Hematopoietic multipotent progenitor cell treated with erythropoietin and hydrocortisone succinate and interleukin-3 and kit ligand, for 15 days (in vitro differentiated cells): ENCODE measurements around the gene RNF168.
"Not testable (repeated sequence)": the region's sequence is repeated elsewhere in the genome, so short reads cannot be mapped to it uniquely, and the experiment has no call there.

Experiments
- DNase-seq: peaks from one replicate; pipeline ENCODE4 v3.0.0-alpha.2; 2015; ENCODE audit warnings: low spot score

The RNF168 gene

DNA sequence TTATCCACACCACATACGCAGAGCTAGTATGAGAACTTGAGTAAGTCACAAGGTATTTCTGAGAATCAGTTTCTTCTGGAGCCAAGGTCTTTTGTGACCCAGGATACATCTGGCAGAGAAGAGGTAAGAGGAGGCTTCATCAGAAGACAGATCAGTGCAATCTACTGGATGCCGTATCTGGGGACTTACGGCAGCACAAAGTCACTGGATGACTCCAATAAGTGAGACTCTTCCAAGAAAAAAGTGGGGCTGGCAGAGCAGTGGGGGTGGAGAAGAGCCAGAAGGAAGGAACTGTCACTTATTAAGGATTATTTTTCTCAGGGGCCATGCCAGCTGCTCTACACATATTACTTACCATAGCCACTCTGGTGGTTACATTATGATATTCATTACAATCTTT is 39.8 kb downstream of the RNF168 start:
- DNase-seq = no peak

DNA sequence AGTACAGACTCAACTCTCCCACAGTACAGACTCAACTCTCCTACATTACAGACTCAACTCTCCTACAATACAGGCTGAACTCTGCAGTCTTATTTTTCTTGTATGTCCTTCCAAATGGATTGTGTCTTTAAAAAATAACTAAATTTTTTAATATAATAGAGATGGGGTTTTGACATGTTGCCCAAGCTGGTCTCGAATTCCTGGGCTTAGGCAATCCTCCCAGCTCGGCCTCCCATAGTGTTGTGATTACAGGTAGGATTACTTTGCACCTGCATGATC is 40.2 kb downstream of the RNF168 start:
- no peak for DNase-seq

DNA sequence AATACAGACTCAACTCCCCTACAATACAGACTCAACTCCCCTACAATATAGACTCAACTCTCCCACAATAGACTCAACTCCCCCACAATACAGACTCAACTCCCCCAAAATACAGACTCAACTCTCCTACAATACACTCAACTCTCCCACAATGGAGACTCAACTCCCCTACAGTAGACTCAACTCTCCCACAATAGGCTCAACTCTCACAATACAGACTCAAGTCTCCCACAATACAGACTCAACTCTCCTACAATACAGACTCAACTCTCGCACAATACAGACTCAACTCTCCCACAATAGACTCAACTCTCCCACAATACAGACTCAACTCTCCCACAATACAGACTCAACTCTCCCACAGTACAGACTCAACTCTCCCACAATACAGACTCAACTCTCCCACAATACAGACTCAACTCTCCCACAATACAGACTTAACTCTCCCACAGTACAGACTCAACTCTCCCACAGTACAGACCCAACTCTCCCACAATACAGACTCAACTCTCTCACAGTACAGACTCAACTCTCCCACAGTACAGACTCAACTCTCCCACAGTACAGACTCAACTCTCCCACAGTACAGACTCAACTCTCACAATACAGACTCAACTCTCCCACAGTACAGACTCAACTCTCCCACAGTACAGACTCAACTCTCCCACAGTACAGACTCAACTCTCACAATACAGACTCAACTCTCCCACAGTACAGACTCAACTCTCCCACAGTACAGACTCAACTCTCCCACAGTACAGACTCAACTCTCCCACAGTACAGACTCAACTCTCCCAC is 40.7 kb downstream of the RNF168 start:
- DNase-seq = not testable (repeated sequence)

DNA sequence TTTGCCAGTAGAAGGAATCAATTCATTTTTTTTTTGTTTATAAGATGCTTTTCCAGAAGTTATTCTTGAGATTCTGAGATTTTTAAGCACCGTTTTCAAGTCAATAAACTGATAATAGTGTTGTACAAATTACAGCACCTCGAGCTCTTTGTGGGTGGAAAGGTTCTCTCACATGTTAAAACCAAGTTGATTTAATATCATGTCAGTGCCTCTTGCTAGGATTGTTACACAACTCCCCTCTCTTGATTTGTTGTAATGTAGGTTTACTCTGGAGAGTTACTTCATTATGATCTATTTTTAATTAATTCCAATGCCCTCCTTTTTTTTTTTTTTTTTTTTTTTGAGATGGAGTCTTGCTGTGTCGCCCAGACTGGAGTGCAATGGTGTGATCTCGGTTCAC is 45.5 kb downstream of the RNF168 start:
- no peak for DNase-seq

DNA sequence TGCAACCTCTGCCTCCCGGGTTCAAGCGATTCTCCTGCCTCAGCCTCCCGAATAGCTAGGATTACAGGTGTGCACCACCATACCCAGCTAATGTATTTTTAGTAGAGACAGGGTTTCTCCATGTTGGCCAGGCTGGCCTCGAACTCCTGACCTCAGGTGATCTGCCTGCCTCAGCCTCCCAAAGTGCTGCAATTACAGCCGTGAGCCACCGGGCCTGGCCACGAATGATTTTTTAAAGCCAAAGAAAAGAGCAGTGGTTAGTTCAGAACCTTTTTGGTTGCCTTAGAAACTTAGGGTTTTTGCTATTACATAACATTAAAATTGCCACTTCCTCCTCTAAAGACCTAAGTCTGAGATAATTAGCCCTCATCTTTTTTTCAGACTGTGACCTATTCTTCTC is 46.1 kb downstream of the RNF168 start:
- not testable (repeated sequence) for DNase-seq

DNA sequence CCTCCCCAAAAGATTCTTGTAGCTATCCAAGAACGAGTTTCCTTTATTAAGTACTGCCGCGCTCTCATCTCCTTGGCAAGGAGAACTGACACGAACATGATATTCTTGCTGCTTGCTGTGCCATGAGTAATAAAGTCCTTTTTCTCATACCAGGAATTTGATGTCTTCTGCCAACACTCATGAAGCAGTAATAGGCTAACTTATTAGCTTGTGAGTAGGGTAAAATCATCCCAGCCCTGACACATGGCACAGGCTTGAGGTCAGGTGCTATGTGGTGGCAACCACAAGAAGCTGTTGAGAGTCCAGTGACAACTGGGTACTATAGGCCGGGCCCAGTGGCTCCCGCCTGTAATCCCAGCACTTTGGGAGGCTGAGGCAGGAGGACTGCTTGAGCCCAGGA is 48.6 kb downstream of the RNF168 start:
- no peak for DNase-seq

DNA sequence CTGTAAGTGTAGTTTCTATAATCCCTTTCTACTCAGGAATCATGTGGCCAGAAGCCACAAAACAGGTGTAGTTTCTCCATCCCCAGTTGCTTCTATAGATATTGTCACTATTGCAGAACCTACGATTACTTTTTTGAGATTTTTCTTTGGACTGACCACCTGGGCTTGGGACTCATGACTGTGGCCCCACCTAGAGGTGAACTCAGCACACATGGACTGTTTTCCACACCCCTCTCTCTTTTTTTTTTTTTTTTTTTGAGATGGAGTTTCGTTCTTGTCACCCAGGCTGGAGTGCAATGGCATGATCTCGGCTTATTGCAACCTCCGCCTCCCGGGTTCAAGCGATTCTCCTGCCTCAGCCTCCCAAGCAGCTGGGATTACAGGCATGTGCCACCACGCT is 58.2 kb downstream of the RNF168 start:
- not testable (repeated sequence) for DNase-seq

DNA sequence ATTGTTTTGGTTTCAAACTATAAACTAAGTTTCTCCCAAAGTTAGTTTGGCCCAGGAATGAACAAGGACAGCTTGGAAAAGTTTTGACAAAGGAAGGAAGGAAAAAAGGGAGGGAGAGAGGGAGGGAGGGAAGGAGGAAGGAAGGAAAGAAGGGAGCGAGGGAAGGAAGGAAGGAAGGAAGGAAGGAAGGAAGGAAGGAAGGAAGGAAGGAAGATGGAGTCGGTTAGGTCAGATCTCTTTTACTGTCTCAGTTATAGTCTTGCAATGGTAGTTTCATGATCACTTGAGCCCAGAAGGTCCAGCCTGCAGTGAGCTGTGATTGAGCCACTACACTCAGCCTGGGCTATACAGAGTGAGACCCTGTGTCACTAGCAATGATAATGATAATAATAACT is 59.1 kb downstream of the RNF168 start:
- DNase-seq = no peak

DNA sequence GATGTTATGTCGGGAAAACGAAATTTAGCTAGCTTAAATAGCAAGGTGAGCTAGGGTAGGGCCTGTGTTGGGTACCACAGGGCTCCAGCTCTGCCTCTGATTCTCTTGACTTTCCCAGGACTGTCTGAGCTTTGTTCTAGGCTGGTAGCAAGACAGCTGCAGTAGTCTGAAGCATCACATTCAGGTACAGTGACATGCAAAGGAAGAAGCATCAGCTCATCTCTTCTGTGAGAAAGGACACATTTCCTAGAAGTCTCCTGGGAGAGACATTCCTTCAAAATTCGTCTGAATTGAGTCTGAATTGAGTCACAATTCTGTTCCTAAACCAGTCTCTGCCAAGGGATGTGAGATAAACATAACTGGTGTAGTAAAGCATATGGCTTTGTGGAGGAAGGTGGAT is 62.9 kb downstream of the RNF168 start:
- no peak for DNase-seq

DNA sequence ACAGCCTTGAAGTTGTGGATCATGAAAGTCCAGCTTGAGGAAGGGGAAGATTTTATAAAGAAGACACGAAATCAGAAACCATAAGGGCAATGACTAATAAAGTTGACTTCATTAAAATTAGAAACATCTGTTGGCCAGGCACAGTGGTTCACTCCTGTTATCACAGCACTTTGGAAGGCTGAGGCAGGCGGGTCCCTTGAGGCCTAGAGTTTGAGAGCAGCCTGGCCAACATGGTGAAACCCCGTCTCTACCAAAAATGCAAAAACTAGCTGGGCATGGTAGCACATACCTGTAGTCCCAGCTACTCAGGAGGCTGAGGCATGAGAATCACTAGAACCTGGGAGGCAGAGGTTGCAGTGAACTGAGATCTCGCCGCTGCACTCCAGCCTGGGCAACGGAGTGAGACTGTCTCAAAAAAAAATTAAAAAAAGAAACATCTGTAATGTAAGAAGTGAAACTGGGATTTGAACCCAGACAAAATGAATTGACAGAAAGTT is 63.5 kb downstream of the RNF168 start:
- DNase-seq = no peak

DNA sequence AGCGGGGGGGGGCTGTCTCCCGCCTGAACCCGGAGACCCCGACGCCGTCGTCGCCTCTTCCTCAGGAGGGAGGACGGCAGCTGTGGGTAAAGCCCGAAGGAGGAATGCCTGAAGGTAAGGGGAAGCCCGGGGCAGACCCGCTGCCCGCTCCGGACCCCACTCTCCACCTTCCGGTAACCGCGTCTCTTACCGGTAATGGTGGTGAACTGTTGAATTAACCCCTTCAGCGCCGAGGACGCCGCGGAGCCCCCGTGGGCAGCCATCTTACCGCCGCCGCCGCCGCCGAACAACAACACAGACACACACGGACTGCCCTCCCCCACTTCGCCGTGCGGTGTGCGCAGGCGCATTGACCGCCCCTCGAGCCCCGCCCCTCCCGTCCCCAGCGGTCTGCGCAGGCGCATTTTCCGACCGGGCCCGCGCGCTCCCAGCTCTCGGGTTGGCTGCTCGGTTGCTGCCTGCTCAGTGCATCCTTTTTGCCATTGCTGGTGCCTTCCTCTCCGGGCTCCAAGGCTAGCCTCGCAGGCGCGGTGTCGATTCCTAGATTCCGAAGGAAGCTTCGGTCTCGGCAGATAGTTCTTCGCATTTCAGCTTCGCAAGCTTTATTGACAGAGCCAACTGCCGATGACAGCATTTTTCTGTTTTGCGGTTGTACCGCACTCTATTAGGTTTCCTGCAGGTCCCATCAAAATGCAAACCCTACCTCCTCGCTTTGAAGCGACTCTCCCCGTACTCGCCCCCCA is 71.3 kb downstream of the RNF168 start, which contains the start of gene UBXN7:
Gene UBXN7, minus strand, starts transcription at position 291 of the 743 bp plus-strand sequence. Its CDS starts 28 bp downstream, at position 263.
- DNase-seq = peak; percentile 96

DNA sequence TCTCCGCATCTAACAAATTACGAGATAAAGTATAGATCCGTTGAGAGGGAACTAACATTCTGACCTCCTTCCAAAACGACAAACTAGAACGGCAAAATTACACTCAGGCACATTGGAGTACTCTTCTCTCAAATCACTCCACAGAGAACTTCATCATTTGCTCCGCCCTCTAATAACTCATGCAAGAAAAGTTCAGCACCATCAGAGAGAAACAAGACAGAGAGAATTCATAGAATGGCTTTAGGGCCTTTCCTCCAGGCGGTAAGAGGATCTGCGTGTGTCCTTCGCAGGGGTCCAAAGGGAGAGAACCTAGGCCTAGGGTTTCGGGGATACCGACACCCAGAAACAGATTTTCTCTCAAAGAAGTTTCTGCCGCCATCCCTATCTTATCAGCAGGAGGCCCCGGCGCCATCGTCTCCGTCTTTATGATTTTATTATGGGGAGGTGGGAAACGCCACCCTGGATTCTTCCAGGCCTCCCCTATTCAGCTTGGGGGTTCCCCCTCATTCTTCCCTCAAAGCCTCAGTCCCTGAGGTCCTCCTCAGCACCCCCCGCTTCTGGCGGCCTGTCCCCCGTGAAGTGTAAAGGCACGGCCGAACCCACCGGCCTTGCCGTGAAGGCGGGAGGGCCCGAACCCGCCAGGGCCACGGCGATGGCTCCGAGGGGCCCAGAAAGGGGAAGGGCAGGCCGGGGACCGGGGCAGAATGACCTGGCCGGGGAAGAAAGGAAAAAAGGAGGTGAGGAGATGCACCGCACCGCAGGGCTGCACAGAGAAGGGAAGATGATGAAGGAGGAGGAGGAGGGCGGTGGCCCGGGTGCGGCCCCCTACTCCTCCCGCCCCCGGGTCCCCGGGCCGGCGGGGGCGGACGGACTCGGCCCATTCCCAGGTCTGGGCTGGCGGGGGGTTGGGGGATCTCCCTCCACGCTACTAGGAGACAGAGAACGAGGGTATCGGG is 72.1 kb downstream of the RNF168 start:
- DNase-seq = peak; percentile 42

DNA sequence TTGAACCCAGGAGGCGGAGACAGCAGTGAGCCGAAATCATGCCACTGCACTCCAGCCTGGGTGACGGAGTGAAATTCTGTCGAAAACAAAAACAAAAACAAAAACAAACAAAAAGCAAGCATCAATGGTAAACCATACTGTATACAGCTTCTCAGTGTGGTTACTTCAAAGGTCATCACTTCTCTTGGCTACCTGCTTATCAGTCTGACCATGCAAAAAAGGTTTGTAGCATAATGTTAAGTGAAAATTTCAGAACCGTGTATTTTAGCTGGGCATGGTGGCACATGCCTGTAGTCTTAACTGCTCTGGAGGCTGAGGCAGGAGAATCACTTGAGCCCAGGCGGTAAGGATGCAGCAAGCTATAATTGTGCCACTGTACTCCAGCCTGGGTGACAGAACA is 75.5 kb downstream of the RNF168 start:
- peak; percentile 52 for DNase-seq

DNA sequence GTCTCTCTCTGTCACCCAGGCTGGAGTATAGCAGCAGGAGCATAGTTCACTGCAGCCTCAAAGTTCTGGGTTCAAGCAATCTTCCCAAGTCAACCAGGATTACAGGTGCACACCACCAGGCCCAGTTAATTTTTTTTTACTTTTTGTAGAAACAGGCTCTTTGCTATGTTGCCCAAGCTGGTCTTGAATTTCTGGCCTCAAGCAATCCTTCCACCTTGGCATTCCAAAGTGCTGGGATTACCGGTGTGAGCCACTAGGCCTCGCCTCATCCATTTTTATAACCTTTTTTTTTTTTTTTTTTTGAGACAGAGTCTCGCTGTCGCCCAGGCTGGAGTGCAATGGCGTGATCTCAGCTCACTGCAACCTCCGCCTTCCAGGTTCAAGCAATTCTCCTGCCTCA is 79.1 kb downstream of the RNF168 start:
- not testable (repeated sequence) for DNase-seq

DNA sequence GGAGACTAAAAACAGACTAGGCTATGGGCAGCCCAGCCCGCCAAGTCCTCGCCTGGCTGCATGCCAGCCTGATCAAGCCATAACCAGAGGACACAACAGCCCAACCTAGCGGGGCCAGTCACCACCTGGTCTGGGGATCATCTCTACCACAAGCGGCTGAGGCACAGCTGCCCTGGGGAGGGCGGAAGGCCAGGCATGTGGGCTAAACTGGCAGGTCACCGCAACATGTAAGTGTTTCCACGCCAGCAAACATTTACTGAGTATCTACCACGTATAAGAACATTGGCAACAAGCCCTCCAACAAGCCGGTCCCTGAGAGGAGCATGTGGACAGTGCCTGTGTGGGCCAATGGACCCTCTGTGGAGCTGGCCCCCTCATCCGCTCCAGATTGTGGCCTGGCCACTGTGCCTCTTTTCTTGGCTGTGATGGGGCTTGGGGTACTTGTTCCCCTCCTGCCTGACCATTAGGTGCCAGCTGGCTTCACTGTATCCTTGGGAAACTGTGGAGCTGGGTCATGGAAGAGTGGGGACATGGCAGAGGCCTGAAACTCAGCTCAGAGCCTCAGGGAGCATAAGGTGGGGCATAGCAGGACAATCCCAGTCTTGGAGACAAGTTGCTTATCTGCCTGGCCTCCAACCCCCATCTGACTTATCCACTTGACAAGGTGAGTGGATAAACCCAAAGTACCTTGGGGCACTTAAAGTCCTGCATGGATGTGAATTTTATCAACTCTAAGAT is 80.4 kb downstream of the RNF168 start:
- DNase-seq = peak; percentile 34

DNA sequence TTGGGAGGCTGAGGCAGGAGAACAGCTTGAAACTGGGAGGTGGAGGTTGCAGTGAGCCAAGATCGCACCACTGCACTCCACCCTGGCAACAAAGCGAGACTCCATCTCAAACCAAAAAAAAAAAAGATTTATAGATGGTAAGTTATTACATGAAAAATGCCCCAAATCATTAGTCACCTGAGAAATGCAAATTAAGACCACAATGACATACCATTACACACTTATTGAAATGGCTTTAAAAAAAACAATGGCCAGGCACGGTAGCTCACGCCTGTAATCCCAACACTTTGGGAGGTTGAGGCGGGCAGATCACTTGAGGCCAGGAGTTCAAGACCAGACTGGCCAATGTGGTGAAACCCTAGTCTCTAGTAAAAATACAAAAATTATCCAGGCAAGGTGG is 81.9 kb downstream of the RNF168 start:
- DNase-seq = not testable (repeated sequence)

DNA sequence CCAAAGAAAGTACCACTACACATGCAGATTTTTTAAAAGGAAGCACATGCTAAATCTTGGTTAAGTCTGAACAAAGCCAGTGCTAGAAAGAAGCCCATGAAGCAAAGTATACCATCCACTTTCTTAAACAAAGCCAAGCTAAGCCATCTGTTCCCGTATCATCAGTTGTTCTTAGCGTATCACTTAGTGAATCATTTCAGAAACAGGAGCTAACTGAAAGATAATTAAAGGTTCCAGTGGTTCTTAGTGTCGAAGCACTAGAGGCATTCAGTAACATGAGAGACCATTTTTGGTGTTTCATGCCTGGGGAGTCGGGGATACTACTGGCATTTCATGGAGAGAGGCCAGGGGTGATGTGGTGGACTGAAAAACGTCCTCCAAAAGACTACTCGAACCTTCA is 84.2 kb downstream of the RNF168 start:
- DNase-seq = no peak
